Measurements from ENCODE around the gene CD47. TPM values are rescaled to one million over a fixed set of nuclear protein-coding genes. Genes with fewer than 3 reads are reported as not detected.

The CD47 gene
- total RNA-seq, 2 experiments from 2014 or later = 154 to 157 TPM

- Mint-ChIP-seq H3K36me3 (peaks cover 52% of the 10 kb centered on the region), H3K27me3 (no peaks in the 10 kb centered on the region), H3K4me3 (no peak overlapping the region), H3K9me3 (no peaks in the 10 kb centered on the region), H3K27ac (no peak overlapping the region), H3K4me1 (peaks cover 17% of the 10 kb centered on the region)
- ATAC-seq (ENCODE audit: low read depth) (no peak), DNase-seq (no peak)
- POLR2A ChIA-PET = no interaction called here
Observed at GRCh38 chr3:108047987-108048386, 42.8 kb downstream of the CD47 start.

GRCh38 chr3:108046247-108046646, 44.6 kb downstream of the CD47 start:
- no peak for ATAC-seq (ENCODE audit: low read depth)
- no peaks in the 10 kb centered on the region for H3K9me3 Mint-ChIP-seq
- POLR2A ChIA-PET = no interaction called here
- no peaks in the 10 kb centered on the region for H3K27me3 Mint-ChIP-seq
- H3K36me3 Mint-ChIP-seq = peaks cover 47% of the 10 kb centered on the region
- H3K27ac Mint-ChIP-seq = no peak overlapping the region
- H3K4me3 Mint-ChIP-seq = no peak overlapping the region
- H3K4me1 Mint-ChIP-seq = peaks cover 14% of the 10 kb centered on the region
- DNase-seq = no peak

- H3K27ac Mint-ChIP-seq = no peak overlapping the region
- ATAC-seq (ENCODE audit: low read depth) = no peak
Observed at GRCh38 chr3:108044699-108045098, 46.1 kb downstream of the CD47 start.

GRCh38 chr3:108042300-108042699, 48.5 kb downstream of the CD47 start:
- POLR2A ChIA-PET = no interaction called here
- Mint-ChIP-seq H3K4me3 (no peak overlapping the region), H3K27me3 (no peaks in the 10 kb centered on the region), H3K4me1 (peaks cover 8% of the 10 kb centered on the region), H3K9me3 (no peaks in the 10 kb centered on the region), H3K27ac (no peak overlapping the region), H3K36me3 (peaks cover 40% of the 10 kb centered on the region)
- DNase-seq = no peak
- no peak for ATAC-seq (ENCODE audit: low read depth)

More at GRCh38 chr3:108044699-108045098, 46.1 kb downstream of the CD47 start:
- no peak overlapping the region for H3K4me3 Mint-ChIP-seq
- H3K4me1 Mint-ChIP-seq = peaks cover 14% of the 10 kb centered on the region
- no peaks in the 10 kb centered on the region for H3K27me3 Mint-ChIP-seq
- H3K9me3 Mint-ChIP-seq = no peaks in the 10 kb centered on the region
- POLR2A ChIA-PET = interaction anchor here (0.6 to 1.1 kb wide), 2 partner anchors 100 to 242 kb away, joined by 3 to 4 read pairs; no protein-coding TSS in a partner anchor
- no peak for DNase-seq
- H3K36me3 Mint-ChIP-seq = peaks cover 44% of the 10 kb centered on the region

- no peak for DNase-seq
- Mint-ChIP-seq H3K9me3 (no peaks in the 10 kb centered on the region), H3K27me3 (no peaks in the 10 kb centered on the region), H3K4me1 (peaks cover 10% of the 10 kb centered on the region), H3K36me3 (peaks cover 32% of the 10 kb centered on the region), H3K4me3 (no peak overlapping the region), H3K27ac (no peak overlapping the region)
- ATAC-seq (ENCODE audit: low read depth) = no peak
- POLR2A ChIA-PET = no interaction called here
Observed at GRCh38 chr3:108041253-108041652, 49.6 kb downstream of the CD47 start.

GRCh38 chr3:108037770-108038169, 53.1 kb downstream of the CD47 start:
- Mint-ChIP-seq H3K9me3 (no peaks in the 10 kb centered on the region), H3K36me3 (peaks cover 33% of the 10 kb centered on the region), H3K27me3 (no peaks in the 10 kb centered on the region), H3K4me1 (peaks cover 13% of the 10 kb centered on the region), H3K27ac (no peak overlapping the region), H3K4me3 (no peak overlapping the region)
- POLR2A ChIA-PET = no interaction called here
- ATAC-seq (ENCODE audit: low read depth) (no peak), DNase-seq (no peak)

GRCh38 chr3:108036984-108037741, 53.7 kb downstream of the CD47 start:
- H3K4me1 Mint-ChIP-seq = peaks cover 13% of the 10 kb centered on the region
- H3K36me3 Mint-ChIP-seq = peaks cover 31% of the 10 kb centered on the region
- POLR2A ChIA-PET = no interaction called here

GRCh38 chr3:108036401-108036800, 54.4 kb downstream of the CD47 start:
- H3K27ac Mint-ChIP-seq = no peak overlapping the region
- no peaks in the 10 kb centered on the region for H3K27me3 Mint-ChIP-seq
- ATAC-seq (ENCODE audit: low read depth) (no peak), DNase-seq (no peak)
- H3K9me3 Mint-ChIP-seq = no peaks in the 10 kb centered on the region
- no peak overlapping the region for H3K4me3 Mint-ChIP-seq
- POLR2A ChIA-PET = no interaction called here
- H3K36me3 Mint-ChIP-seq = peaks cover 31% of the 10 kb centered on the region
- H3K4me1 Mint-ChIP-seq = peaks cover 13% of the 10 kb centered on the region

More at GRCh38 chr3:108036984-108037741, 53.7 kb downstream of the CD47 start:
- H3K27ac Mint-ChIP-seq = no peak overlapping the region
- H3K27me3 Mint-ChIP-seq = no peaks in the 10 kb centered on the region
- H3K4me3 Mint-ChIP-seq = no peak overlapping the region
- no peak for ATAC-seq (ENCODE audit: low read depth)
- no peak for DNase-seq
- no peaks in the 10 kb centered on the region for H3K9me3 Mint-ChIP-seq

GRCh38 chr3:108035751-108036150, 55.1 kb downstream of the CD47 start:
- Mint-ChIP-seq H3K9me3 (no peaks in the 10 kb centered on the region), H3K4me3 (no peak overlapping the region), H3K36me3 (peaks cover 33% of the 10 kb centered on the region), H3K4me1 (peaks cover 13% of the 10 kb centered on the region), H3K27me3 (no peaks in the 10 kb centered on the region), H3K27ac (peak overlapping the region; percentile 26)
- ATAC-seq (ENCODE audit: low read depth) (peak; percentile 29), DNase-seq (no peak)
- POLR2A ChIA-PET = no interaction called here

- POLR2A ChIA-PET = interaction anchor here (0.7 kb wide), 1 partner anchor 282 kb away, joined by 3 read pairs; no protein-coding TSS in a partner anchor
- DNase-seq = no peak
- H3K4me1 Mint-ChIP-seq = peaks cover 14% of the 10 kb centered on the region
- no peak for ATAC-seq (ENCODE audit: low read depth)
- no peaks in the 10 kb centered on the region for H3K27me3 Mint-ChIP-seq
- no peak overlapping the region for H3K4me3 Mint-ChIP-seq
- no peak overlapping the region for H3K27ac Mint-ChIP-seq
- peaks cover 42% of the 10 kb centered on the region for H3K36me3 Mint-ChIP-seq
- H3K9me3 Mint-ChIP-seq = peaks cover 3% of the 10 kb centered on the region
Observed at GRCh38 chr3:108031895-108032294, 58.9 kb downstream of the CD47 start.

GRCh38 chr3:108030960-108031359, 59.9 kb downstream of the CD47 start:
- peaks cover 3% of the 10 kb centered on the region for H3K9me3 Mint-ChIP-seq
- peaks cover 44% of the 10 kb centered on the region for H3K36me3 Mint-ChIP-seq
- no peak overlapping the region for H3K4me3 Mint-ChIP-seq
- DNase-seq (no peak), ATAC-seq (ENCODE audit: low read depth) (no peak)
- H3K4me1 Mint-ChIP-seq = peaks cover 11% of the 10 kb centered on the region
- H3K27ac Mint-ChIP-seq = no peak overlapping the region
- POLR2A ChIA-PET = no interaction called here
- H3K27me3 Mint-ChIP-seq = no peaks in the 10 kb centered on the region

GRCh38 chr3:108029466-108029865, 61.4 kb downstream of the CD47 start:
- H3K27me3 Mint-ChIP-seq = no peaks in the 10 kb centered on the region
- H3K36me3 Mint-ChIP-seq = peaks cover 38% of the 10 kb centered on the region
- no peak for ATAC-seq (ENCODE audit: low read depth)
- peaks cover 3% of the 10 kb centered on the region for H3K9me3 Mint-ChIP-seq
- no peak overlapping the region for H3K27ac Mint-ChIP-seq
- POLR2A ChIA-PET = no interaction called here
- peaks cover 6% of the 10 kb centered on the region for H3K4me1 Mint-ChIP-seq
- H3K4me3 Mint-ChIP-seq = no peak overlapping the region
- no peak for DNase-seq

GRCh38 chr3:108028896-108029295, 61.9 kb downstream of the CD47 start:
- peaks cover 34% of the 10 kb centered on the region for H3K36me3 Mint-ChIP-seq
- ATAC-seq (ENCODE audit: low read depth) = no peak
- no peak for DNase-seq
- H3K4me3 Mint-ChIP-seq = no peak overlapping the region
- H3K27me3 Mint-ChIP-seq = no peaks in the 10 kb centered on the region
- no peak overlapping the region for H3K27ac Mint-ChIP-seq
- POLR2A ChIA-PET = no interaction called here
- H3K4me1 Mint-ChIP-seq = peaks cover 6% of the 10 kb centered on the region
- peaks cover 3% of the 10 kb centered on the region for H3K9me3 Mint-ChIP-seq

- ATAC-seq (ENCODE audit: low read depth) (no peak), DNase-seq (no peak)
- POLR2A ChIA-PET = no interaction called here
- H3K36me3 Mint-ChIP-seq = peaks cover 26% of the 10 kb centered on the region
- H3K27ac Mint-ChIP-seq = no peak overlapping the region
- no peak overlapping the region for H3K4me3 Mint-ChIP-seq
- H3K9me3 Mint-ChIP-seq = peaks cover 3% of the 10 kb centered on the region
- H3K4me1 Mint-ChIP-seq = peaks cover 6% of the 10 kb centered on the region
- no peaks in the 10 kb centered on the region for H3K27me3 Mint-ChIP-seq
Observed at GRCh38 chr3:108025177-108025576, 65.7 kb downstream of the CD47 start.
